HEK293 (cell line): ENCODE measurements around the gene SLC39A1.
A peak's percentile ranks its signal among the peaks of the same experiment; 100 is the strongest.

ENCODE experiments used
- CTCF ChIA-PET: fragments of 350-600 bp; formaldehyde crosslinking; extraction: SDS; loops from one replicate; lab custom pipeline; 2021; ENCODE audit warnings: antibody characterized with exemption; lab: Yijun Ruan, JAX
- POLR2A ChIA-PET: fragments of 300-600 bp; formaldehyde crosslinking; extraction: SDS; loops from one replicate; lab custom pipeline; 2020; ENCODE audit warnings: antibody characterized with exemption, inconsistent platforms; lab: Yijun Ruan, JAX
- H3K27ac ChIP-seq: fragments of 200-500 bp; sonication (Bioruptor generic); 2 replicates; pipeline ENCODE4 v1.5.1; 2014; ENCODE audit warnings: low read depth, low read length, control low read depth, inconsistent platforms; ENCODE audit errors: extremely low read depth
- H3K36me3 ChIP-seq, 2 experiments: fragments of 200-500 bp in 1 of 2; sonication (Bioruptor generic) in 1 of 2; 1 replicate in 1 of 2; 2 replicates in 1 of 2; pipeline ENCODE4 v1.5.1; 2014 to 2017; ENCODE audit warnings: inconsistent platforms in 2 of 2, low read length in 2 of 2; ENCODE audit not compliant: control insufficient read depth in 2 of 2, insufficient read depth in 1 of 2
- H3K4me1 ChIP-seq: fragments of 200-500 bp; sonication (Bioruptor generic); 2 replicates; pipeline ENCODE4 v1.5.1; 2014; ENCODE audit warnings: mild to moderate bottlenecking, low read length, inconsistent platforms; ENCODE audit not compliant: control insufficient read depth, insufficient read depth
- H3K4me3 ChIP-seq: 2 replicates; pipeline ENCODE4 v1.5.1; 2011; ENCODE audit warnings: low read depth, mild to moderate bottlenecking, control low read depth, low read length, moderate library complexity
- H3K9me3 ChIP-seq: fragments of 200-500 bp; sonication (Bioruptor generic); 2 replicates; pipeline ENCODE4 v1.5.1; 2014; ENCODE audit warnings: low read depth, low read length, inconsistent platforms; ENCODE audit not compliant: control insufficient read depth, insufficient read depth
- GLIS1 ChIP-seq: fragments of 450-650 bp; formaldehyde crosslinking; IDR thresholded peaks from 2 replicates; pipeline ENCODE4 v1.5.1; 2016; ENCODE audit warnings: missing biosample characterization, missing genetic modification characterization
- GLIS2 ChIP-seq: fragments of 450-650 bp; formaldehyde crosslinking; IDR thresholded peaks from 2 replicates; pipeline ENCODE4 v1.5.1; 2016; ENCODE audit warnings: missing biosample characterization, missing genetic modification characterization
- HOXA7 ChIP-seq: sonication (generic); formaldehyde crosslinking; IDR thresholded peaks from 2 replicates; pipeline ENCODE4 v1.8.1; 2022; ENCODE audit warnings: missing genetic modification reagents, borderline replicate concordance
- KLF1 ChIP-seq: fragments of 450-650 bp; formaldehyde crosslinking; IDR thresholded peaks from 2 replicates; pipeline ENCODE4 v1.5.1; 2016; ENCODE audit warnings: missing biosample characterization, missing genetic modification characterization
- MEIS1 ChIP-seq: sonication (generic); formaldehyde crosslinking; IDR thresholded peaks from 2 replicates; pipeline ENCODE4 v1.8.1; 2022; ENCODE audit warnings: missing genetic modification reagents, mild to moderate bottlenecking, borderline replicate concordance
- MZF1 ChIP-seq: fragments of 450-650 bp; formaldehyde crosslinking; IDR thresholded peaks from 2 replicates; pipeline ENCODE4 v1.5.1; 2017; ENCODE audit warnings: missing biosample characterization, missing genetic modification characterization, borderline replicate concordance
- ZFHX2 ChIP-seq: fragments of 450-650 bp; formaldehyde crosslinking; conservative IDR thresholded peaks from 2 replicates; pipeline ENCODE4 v1.5.1; 2016; ENCODE audit warnings: missing biosample characterization, missing genetic modification characterization
- ZNF146 ChIP-seq: fragments of 450-650 bp; formaldehyde crosslinking; IDR thresholded peaks from 2 replicates; pipeline ENCODE4 v1.5.1; 2016; ENCODE audit warnings: missing biosample characterization, missing genetic modification characterization
- ZNF16 ChIP-seq: fragments of 450-650 bp; formaldehyde crosslinking; IDR thresholded peaks from 2 replicates; pipeline ENCODE4 v1.5.1; 2016; ENCODE audit warnings: low read depth, missing biosample characterization, missing genetic modification characterization
- ZNF302 ChIP-seq: fragments of 450-650 bp; formaldehyde crosslinking; IDR thresholded peaks from 2 replicates; pipeline ENCODE4 v1.5.1; 2016; ENCODE audit warnings: missing biosample characterization, missing genetic modification characterization, low read depth
- ZNF366 ChIP-seq: fragments of 450-650 bp; formaldehyde crosslinking; conservative IDR thresholded peaks from 2 replicates; pipeline ENCODE4 v1.5.1; 2016; ENCODE audit warnings: missing biosample characterization, missing genetic modification characterization
- ZNF560 ChIP-seq: fragments of 450-650 bp; formaldehyde crosslinking; IDR thresholded peaks from 2 replicates; pipeline ENCODE4 v1.5.1; 2017; ENCODE audit warnings: missing biosample characterization, missing genetic modification characterization, borderline replicate concordance
- TF ChIP-seq, protein P1 (sequence below): fragments of 450-650 bp; formaldehyde crosslinking; IDR thresholded peaks from 2 replicates; pipeline ENCODE4 v1.5.1; 2016; ENCODE audit warnings: missing biosample characterization, missing genetic modification characterization
- TF ChIP-seq, protein P2 (sequence below): fragments of 450-650 bp; formaldehyde crosslinking; IDR thresholded peaks from 2 replicates; pipeline ENCODE4 v1.5.1; 2016; ENCODE audit warnings: missing biosample characterization, missing genetic modification characterization
- TF ChIP-seq, protein P3 (sequence below): fragments of 450-650 bp; formaldehyde crosslinking; conservative IDR thresholded peaks from 2 replicates; pipeline ENCODE4 v1.5.1; 2016; ENCODE audit warnings: low read depth, missing biosample characterization, missing genetic modification characterization
- TF ChIP-seq, protein P4 (sequence below): fragments of 450-650 bp; formaldehyde crosslinking; IDR thresholded peaks from 2 replicates; pipeline ENCODE4 v1.5.1; 2017; ENCODE audit warnings: missing biosample characterization, missing genetic modification characterization

SLC39A1 gene

DNA sequence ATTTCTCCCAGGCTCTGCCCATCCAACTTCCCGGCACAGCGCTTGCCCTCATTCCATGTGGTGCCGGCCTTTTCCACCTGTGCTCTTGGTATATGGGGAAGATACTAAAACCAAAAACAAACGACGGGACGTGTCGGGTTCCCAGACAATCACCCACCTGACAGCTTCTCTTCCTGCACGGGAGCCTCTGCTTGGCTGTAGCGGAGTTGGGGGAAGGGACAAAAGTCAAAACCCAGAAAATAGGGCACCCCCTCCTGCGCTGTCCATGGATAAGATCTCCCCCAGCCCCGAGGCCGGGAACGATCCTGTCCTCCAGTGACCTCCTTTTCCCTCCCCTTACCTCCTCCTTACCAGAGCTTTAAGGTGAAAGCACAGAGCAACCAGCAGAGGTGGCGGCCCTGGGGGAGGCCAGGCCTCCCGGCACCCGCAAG, 13.5 kb upstream of the SLC39A1 start:
- CTCF ChIA-PET = interaction anchor here (1.2 to 4.1 kb wide), 5 partner anchors 9 to 84 kb away, joined by 3 to 29 read pairs (median 19); partner anchors contain the start of genes CREB3L4 and RAB13
- Histone ChIP-seq H3K9me3 (no peaks in the 10 kb centered on the region), H3K4me3 (peak overlapping the region; percentile 90)
- TF ChIP-seq ZNF560 (tag by site-specific recombination) (no peak), GLIS1 (peak; percentile 46; the same call in 1 of the 2 replicates), ZFHX2 (tag by site-specific recombination) (no peak), GLIS2 (tag by site-specific recombination) (0 out of 2 replicates have a peak, but pooled peaks have one; percentile 48), ZNF16 (tag by site-specific recombination) (no peak)
- TF ChIP-seq, protein P1, sequence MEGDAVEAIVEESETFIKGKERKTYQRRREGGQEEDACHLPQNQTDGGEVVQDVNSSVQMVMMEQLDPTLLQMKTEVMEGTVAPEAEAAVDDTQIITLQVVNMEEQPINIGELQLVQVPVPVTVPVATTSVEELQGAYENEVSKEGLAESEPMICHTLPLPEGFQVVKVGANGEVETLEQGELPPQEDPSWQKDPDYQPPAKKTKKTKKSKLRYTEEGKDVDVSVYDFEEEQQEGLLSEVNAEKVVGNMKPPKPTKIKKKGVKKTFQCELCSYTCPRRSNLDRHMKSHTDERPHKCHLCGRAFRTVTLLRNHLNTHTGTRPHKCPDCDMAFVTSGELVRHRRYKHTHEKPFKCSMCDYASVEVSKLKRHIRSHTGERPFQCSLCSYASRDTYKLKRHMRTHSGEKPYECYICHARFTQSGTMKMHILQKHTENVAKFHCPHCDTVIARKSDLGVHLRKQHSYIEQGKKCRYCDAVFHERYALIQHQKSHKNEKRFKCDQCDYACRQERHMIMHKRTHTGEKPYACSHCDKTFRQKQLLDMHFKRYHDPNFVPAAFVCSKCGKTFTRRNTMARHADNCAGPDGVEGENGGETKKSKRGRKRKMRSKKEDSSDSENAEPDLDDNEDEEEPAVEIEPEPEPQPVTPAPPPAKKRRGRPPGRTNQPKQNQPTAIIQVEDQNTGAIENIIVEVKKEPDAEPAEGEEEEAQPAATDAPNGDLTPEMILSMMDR (tag by site-specific recombination) = 0 out of 2 replicates have a peak, but pooled peaks have one; percentile 14
- TF ChIP-seq, protein P2, sequence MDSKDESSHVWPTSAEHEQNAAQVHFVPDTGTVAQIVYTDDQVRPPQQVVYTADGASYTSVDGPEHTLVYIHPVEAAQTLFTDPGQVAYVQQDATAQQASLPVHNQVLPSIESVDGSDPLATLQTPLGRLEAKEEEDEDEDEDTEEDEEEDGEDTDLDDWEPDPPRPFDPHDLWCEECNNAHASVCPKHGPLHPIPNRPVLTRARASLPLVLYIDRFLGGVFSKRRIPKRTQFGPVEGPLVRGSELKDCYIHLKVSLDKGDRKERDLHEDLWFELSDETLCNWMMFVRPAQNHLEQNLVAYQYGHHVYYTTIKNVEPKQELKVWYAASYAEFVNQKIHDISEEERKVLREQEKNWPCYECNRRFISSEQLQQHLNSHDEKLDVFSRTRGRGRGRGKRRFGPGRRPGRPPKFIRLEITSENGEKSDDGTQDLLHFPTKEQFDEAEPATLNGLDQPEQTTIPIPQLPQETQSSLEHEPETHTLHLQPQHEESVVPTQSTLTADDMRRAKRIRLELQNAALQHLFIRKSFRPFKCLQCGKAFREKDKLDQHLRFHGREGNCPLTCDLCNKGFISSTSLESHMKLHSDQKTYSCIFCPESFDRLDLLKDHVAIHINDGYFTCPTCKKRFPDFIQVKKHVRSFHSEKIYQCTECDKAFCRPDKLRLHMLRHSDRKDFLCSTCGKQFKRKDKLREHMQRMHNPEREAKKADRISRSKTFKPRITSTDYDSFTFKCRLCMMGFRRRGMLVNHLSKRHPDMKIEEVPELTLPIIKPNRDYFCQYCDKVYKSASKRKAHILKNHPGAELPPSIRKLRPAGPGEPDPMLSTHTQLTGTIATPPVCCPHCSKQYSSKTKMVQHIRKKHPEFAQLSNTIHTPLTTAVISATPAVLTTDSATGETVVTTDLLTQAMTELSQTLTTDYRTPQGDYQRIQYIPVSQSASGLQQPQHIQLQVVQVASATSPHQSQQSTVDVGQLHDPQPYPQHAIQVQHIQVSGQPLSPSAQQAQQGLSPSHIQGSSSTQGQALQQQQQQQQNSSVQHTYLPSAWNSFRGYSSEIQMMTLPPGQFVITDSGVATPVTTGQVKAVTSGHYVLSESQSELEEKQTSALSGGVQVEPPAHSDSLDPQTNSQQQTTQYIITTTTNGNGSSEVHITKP (tag by site-specific recombination) = peak; percentile 43; the same call in 1 of the 2 replicates
- TF ChIP-seq, protein P3, sequence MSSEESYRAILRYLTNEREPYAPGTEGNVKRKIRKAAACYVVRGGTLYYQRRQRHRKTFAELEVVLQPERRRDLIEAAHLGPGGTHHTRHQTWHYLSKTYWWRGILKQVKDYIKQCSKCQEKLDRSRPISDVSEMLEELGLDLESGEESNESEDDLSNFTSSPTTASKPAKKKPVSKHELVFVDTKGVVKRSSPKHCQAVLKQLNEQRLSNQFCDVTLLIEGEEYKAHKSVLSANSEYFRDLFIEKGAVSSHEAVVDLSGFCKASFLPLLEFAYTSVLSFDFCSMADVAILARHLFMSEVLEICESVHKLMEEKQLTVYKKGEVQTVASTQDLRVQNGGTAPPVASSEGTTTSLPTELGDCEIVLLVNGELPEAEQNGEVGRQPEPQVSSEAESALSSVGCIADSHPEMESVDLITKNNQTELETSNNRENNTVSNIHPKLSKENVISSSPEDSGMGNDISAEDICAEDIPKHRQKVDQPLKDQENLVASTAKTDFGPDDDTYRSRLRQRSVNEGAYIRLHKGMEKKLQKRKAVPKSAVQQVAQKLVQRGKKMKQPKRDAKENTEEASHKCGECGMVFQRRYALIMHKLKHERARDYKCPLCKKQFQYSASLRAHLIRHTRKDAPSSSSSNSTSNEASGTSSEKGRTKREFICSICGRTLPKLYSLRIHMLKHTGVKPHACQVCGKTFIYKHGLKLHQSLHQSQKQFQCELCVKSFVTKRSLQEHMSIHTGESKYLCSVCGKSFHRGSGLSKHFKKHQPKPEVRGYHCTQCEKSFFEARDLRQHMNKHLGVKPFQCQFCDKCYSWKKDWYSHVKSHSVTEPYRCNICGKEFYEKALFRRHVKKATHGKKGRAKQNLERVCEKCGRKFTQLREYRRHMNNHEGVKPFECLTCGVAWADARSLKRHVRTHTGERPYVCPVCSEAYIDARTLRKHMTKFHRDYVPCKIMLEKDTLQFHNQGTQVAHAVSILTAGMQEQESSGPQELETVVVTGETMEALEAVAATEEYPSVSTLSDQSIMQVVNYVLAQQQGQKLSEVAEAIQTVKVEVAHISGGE (tag by site-specific recombination) = 0 out of 2 replicates have a peak, but pooled peaks have one; percentile 5
- TF ChIP-seq, all 188 proteins: peak for 5
- H3K27ac ChIP-seq = peak overlapping the region; percentile 88
- peaks cover 11 to 56% of the 10 kb centered on the region in 2 experiments for H3K36me3 ChIP-seq
- POLR2A ChIA-PET = interaction anchor here (0.7 to 5.3 kb wide), 13 partner anchors 9 to 429 kb away, joined by 3 to 137 read pairs (median 9); partner anchors contain the start of genes CREB3L4, CRTC2, DENND4B and GATAD2B
- H3K4me1 ChIP-seq = no peaks in the 10 kb centered on the region

DNA sequence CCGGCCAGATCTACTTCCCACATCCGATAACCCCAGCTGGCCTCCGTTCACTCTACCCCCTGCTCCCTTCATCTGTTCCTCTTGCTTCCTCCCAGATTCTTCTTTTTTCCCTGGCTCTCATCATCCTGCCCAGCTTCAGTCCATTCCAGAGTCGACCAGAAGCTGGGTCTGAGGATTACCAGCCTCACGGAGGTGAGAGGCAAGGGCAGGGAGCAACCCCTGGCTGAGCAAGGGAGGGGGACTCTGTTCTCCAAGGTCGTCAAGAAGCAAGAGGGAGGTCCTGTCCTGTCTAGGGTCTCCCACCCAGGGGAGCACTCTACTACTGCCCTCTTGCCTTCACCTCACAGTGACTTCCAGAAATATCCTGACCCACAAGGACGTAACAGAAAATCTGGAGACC, 10.2 kb upstream of the SLC39A1 start:
- TF ChIP-seq HOXA7 (CRISPR knock-in tag) = no peak
- no peak for TF ChIP-seq ZNF366 (tag by site-specific recombination)
- TF ChIP-seq KLF1 (tag by site-specific recombination) = no peak
- TF ChIP-seq ZNF302 (tag by site-specific recombination) = no peak
- TF ChIP-seq ZNF146 = no peak
- TF ChIP-seq, protein P4, sequence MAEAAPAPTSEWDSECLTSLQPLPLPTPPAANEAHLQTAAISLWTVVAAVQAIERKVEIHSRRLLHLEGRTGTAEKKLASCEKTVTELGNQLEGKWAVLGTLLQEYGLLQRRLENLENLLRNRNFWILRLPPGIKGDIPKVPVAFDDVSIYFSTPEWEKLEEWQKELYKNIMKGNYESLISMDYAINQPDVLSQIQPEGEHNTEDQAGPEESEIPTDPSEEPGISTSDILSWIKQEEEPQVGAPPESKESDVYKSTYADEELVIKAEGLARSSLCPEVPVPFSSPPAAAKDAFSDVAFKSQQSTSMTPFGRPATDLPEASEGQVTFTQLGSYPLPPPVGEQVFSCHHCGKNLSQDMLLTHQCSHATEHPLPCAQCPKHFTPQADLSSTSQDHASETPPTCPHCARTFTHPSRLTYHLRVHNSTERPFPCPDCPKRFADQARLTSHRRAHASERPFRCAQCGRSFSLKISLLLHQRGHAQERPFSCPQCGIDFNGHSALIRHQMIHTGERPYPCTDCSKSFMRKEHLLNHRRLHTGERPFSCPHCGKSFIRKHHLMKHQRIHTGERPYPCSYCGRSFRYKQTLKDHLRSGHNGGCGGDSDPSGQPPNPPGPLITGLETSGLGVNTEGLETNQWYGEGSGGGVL = no peak
- no peak for TF ChIP-seq MZF1 (tag by site-specific recombination)
- no peak for TF ChIP-seq MEIS1 (CRISPR knock-in tag)
- TF ChIP-seq, protein P2 (tag by site-specific recombination) = 0 out of 2 replicates have a peak, but pooled peaks have one; percentile 50
- H3K4me1 ChIP-seq = no peaks in the 10 kb centered on the region
- ChIA-PET POLR2A (interaction anchor here (1.5 to 1.8 kb wide), 3 partner anchors 10 to 17 kb away, joined by 5 to 9 read pairs (median 7); partner anchors contain the start of genes CRTC2, RPS27 and SLC39A1), CTCF (interaction anchor here (0.6 to 4.1 kb wide), 2 partner anchors 13 to 15 kb away, joined by 3 to 25 read pairs; partner anchors contain the start of gene RAB13)
- H3K27ac ChIP-seq = no peak overlapping the region
- H3K9me3 ChIP-seq = no peaks in the 10 kb centered on the region
- H3K4me3 ChIP-seq = no peak overlapping the region
- H3K36me3 ChIP-seq = peaks cover 11 to 45% of the 10 kb centered on the region in 2 experiments
